Osteocyte (in vitro differentiated cells): ENCODE results near the gene STXBP2. TPM values are rescaled to one million over a fixed set of nuclear protein-coding genes. Genes with fewer than 3 reads are reported as not detected.

ENCODE experiments used
- DNase-seq: peaks from one replicate; pipeline ENCODE4 v3.0.0; 2021; ENCODE audit warnings: mixed read lengths; ENCODE audit not compliant: unreplicated experiment; ENCODE audit errors: extremely low spot score
- H3K27ac Mint-ChIP-seq: one replicate; pipeline ENCODE4 v1.8.0; 2021; ENCODE audit warnings: mild to moderate bottlenecking, mixed read lengths; ENCODE audit not compliant: unreplicated experiment
- H3K27me3 Mint-ChIP-seq: one replicate; pipeline ENCODE4 v1.8.0; 2021; ENCODE audit warnings: mixed read lengths; ENCODE audit not compliant: unreplicated experiment
- H3K36me3 Mint-ChIP-seq: one replicate; pipeline ENCODE4 v1.8.0; 2021; ENCODE audit warnings: mixed read lengths; ENCODE audit not compliant: unreplicated experiment
- H3K4me1 Mint-ChIP-seq: one replicate; pipeline ENCODE4 v1.8.0; 2021; ENCODE audit warnings: mixed read lengths; ENCODE audit not compliant: unreplicated experiment
- H3K4me3 Mint-ChIP-seq: one replicate; pipeline ENCODE4 v1.8.0; 2021; ENCODE audit warnings: mild to moderate bottlenecking, moderate library complexity, mixed read lengths; ENCODE audit not compliant: unreplicated experiment
- H3K9me3 Mint-ChIP-seq: one replicate; pipeline ENCODE4 v1.8.0; 2021; ENCODE audit warnings: mixed read lengths; ENCODE audit not compliant: unreplicated experiment
- CTCF ChIP-seq: fragments of 200-600 bp; sonication (generic); IDR thresholded peaks from 2 replicates; pipeline ENCODE4 v1.5.0; 2021; ENCODE audit warnings: antibody characterized with exemption, mild to moderate bottlenecking, moderate library complexity
- total RNA-seq: library from RNA; stranded (reverse); gene quantifications from 2 replicates; pipeline ENCODE4 v1.2.1, GENCODE V29; 2021

The STXBP2 gene
- total RNA-seq, 1 donor from 2014 or later: 13.6 TPM

DNA sequence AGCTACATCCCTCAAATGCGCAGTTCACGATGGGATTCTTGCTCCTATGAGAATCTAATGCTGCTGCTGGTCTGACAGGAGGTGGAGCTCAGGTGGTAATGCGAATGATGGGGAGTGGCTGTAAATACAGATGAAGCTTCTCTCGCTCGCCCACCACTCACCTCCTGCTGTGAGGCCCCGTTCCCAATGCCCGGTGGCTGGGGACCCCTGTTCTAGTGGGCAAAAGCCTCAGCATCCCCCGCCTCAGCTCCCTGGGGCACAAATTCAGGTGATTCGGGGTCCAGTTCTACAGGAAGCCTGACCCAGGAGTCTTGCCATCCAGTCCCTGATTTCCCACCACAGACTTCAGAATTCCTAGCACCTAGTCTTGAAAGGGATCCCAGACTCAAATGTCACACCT is 35.6 kb downstream of the STXBP2 start:
- Mint-ChIP-seq H3K27me3 (peaks cover 30% of the 10 kb centered on the region), H3K9me3 (no peaks in the 10 kb centered on the region), H3K4me1 (peaks cover 6% of the 10 kb centered on the region), H3K36me3 (no peaks in the 10 kb centered on the region), H3K4me3 (no peak overlapping the region), H3K27ac (no peak overlapping the region)
- no peak for DNase-seq
- TF ChIP-seq CTCF: no peak

DNA sequence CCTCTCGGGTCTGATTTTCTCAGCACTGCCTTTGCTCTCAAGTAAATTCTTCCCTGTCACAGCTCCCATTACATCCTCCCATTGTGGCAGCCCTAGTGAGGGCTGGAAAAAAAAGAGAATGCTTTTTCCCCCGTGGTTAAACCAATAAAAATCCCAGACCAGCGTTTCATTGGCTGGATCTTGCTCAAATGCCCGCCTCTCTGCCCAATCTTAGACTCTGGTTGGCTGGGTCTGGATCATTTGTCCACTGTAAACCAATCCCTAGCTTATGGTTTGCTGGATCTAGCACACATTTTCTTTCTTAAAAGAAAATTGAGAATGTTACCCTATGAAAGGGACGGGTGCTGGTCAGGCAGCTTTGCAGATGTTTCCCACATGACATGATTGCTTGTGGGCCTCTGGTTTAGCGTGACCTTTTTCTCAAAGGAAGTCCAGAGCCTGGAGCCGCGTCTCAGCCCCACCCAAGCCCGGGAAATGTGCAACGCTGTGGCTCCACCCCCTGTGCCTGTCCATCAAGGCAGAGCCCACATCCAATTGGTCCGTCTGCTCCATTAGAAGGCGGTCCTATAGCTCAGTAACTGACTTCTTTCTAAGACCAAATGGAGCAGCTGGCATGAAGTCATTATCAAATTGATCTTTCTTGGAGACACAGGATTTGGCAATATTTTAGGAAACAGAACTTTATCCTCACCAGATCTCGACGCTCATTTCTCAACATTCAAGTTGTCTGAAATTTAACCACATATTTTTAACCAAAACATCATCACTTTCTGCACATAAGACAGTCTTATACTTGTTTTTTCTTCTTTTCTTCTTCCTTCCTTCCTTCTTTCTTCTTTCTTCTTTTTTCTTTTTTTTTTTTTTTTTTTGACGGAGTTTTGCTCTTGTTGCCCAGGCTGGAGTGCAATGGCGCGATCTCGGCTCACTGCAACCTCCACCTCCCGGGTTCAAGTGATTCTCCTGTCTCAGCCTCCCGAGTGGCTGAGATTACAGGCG is 37.4 kb downstream of the STXBP2 start:
- Mint-ChIP-seq H3K27ac (no peak overlapping the region), H3K4me3 (no peak overlapping the region), H3K4me1 (peaks cover 6% of the 10 kb centered on the region), H3K27me3 (peaks cover 31% of the 10 kb centered on the region), H3K9me3 (no peaks in the 10 kb centered on the region), H3K36me3 (no peaks in the 10 kb centered on the region)
- no peak for TF ChIP-seq CTCF
- no peak for DNase-seq

GRCh38 chr19:7676376-7676775 is 39.5 kb downstream of the STXBP2 start:
- Mint-ChIP-seq H3K4me1 (peaks cover 2% of the 10 kb centered on the region), H3K27me3 (peaks cover 20% of the 10 kb centered on the region), H3K27ac (no peak overlapping the region), H3K36me3 (no peaks in the 10 kb centered on the region), H3K9me3 (no peaks in the 10 kb centered on the region), H3K4me3 (no peak overlapping the region)
- TF ChIP-seq CTCF: no peak
- DNase-seq: no peak

GRCh38 chr19:7676854-7677253 is 39.9 kb downstream of the STXBP2 start, which contains the start of gene MCEMP1:
MCEMP1 (plus strand) TSS chr19:7677090; CDS start chr19:7677121, 31 bp downstream.
- Mint-ChIP-seq H3K9me3 (no peaks in the 10 kb centered on the region), H3K4me1 (peaks cover 5% of the 10 kb centered on the region), H3K36me3 (no peaks in the 10 kb centered on the region), H3K27ac (no peak within 1 kb of the TSS), H3K27me3 (peaks cover 17% of the 10 kb centered on the region), H3K4me3 (no peak within 1 kb of the TSS)
- no peak for TF ChIP-seq CTCF
- DNase-seq: no peak

DNA sequence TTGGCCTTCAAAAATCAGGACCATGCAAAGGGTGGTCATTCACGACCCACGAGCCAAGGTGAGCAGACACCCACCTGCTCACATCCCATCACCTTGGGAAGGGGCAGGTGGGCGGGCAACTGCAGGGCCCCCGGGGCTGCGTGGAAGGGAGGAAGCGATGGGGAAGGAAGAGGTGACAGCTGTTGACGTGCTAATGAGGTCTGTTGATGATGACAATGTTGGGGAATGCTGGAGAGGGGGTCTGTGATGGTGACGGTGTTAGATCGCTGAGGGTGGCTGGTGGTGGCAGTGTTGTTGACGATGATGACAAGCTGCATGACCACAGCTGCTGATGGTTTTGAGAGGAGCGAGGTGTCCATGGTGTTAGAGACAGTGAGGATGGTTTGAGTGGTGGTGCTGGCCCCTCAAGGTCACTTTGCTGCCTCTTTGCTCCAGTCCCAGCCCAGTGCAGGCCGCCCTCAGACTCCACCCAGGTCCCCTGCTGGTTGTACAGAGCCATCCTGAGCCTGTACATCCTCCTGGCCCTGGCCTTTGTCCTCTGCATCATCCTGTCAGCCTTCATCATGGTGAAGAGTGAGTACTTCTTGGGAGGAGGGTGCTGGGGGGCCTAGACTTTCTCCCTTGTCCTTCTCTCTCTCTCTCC is 40.9 kb downstream of the STXBP2 start:
- no peak for TF ChIP-seq CTCF
- Mint-ChIP-seq H3K9me3 (no peaks in the 10 kb centered on the region), H3K27ac (no peak overlapping the region), H3K4me1 (peaks cover 6% of the 10 kb centered on the region), H3K36me3 (peaks cover 4% of the 10 kb centered on the region), H3K27me3 (peaks cover 15% of the 10 kb centered on the region), H3K4me3 (no peak overlapping the region)
- DNase-seq: no peak
